HepG2 (cell line): ENCODE results near the gene ADPRS. TPM values are rescaled to one million over a fixed set of nuclear protein-coding genes. Genes with fewer than 3 reads are reported as not detected.

Source experiments
- ATF7 ChIP-seq, 2 experiments: fragments of 450-650 bp in 1 of 2; sonication (generic) in 1 of 2; formaldehyde crosslinking in 1 of 2; IDR thresholded peaks; 2 replicates each; pipeline versions ENCODE4 v1.4.0 to v1.6.1; 2016 to 2020; ENCODE audit warnings: antibody characterized with exemption in 1 of 2, mild to moderate bottlenecking in 1 of 2, missing genetic modification reagents in 1 of 2
- CCDC6 ChIP-seq: sonication (generic); formaldehyde crosslinking; IDR thresholded peaks from 2 replicates; pipeline ENCODE4 v1.8.1; 2022; ENCODE audit warnings: mild to moderate bottlenecking, missing genetic modification reagents, moderate library complexity
- HMG20B ChIP-seq: conservative IDR thresholded peaks from 2 replicates; pipeline ENCODE4 v1.6.1; 2016; ENCODE audit warnings: missing genetic modification reagents, missing compliant biosample characterization
- POLR2G ChIP-seq: fragments of 200-400 bp; formaldehyde crosslinking; IDR thresholded peaks from 2 replicates; pipeline ENCODE4 v1.6.1; 2018; ENCODE audit warnings: mild to moderate bottlenecking, low read depth, low read length, moderate library complexity
- ZNF343 ChIP-seq: sonication (generic); formaldehyde crosslinking; IDR thresholded peaks from 2 replicates; pipeline ENCODE4 v1.4.0; 2020; ENCODE audit warnings: mild to moderate bottlenecking, missing genetic modification reagents
- ZNF441 ChIP-seq: sonication (generic); formaldehyde crosslinking; IDR thresholded peaks from 2 replicates; pipeline ENCODE4 v1.7.0; 2021; ENCODE audit warnings: missing genetic modification reagents, borderline replicate concordance
- ZNF580 ChIP-seq: IDR thresholded peaks from 2 replicates; pipeline ENCODE4 v1.6.1; 2016; ENCODE audit warnings: low read depth, borderline replicate concordance
- ZNF646 ChIP-seq: sonication (generic); formaldehyde crosslinking; IDR thresholded peaks from 2 replicates; pipeline ENCODE4 v1.9.0; 2021; ENCODE audit warnings: mild to moderate bottlenecking, missing genetic modification reagents
- ZNF775 ChIP-seq: sonication (generic); formaldehyde crosslinking; IDR thresholded peaks from 2 replicates; pipeline ENCODE4 v1.4.0; 2020; ENCODE audit warnings: missing genetic modification reagents, mild to moderate bottlenecking, moderate library complexity, borderline replicate concordance
- polyA plus RNA-seq, 8 experiments: library from polyadenylated mRNA; depleted of rRNA in 3 of 8; stranded (reverse) in 7 of 8; unstranded in 1 of 8; fragments of >200 nt; fragmentation: Illumina TruSeq in 4 of 8; extraction: Trizol in 4 of 8; gene quantifications; 2 replicates each; pipeline versions ENCODE4 v1.2.1 to v1.2.3, GENCODE V29; 2011 to 2016; ENCODE audit warnings: low read depth in 4 of 8, missing spikeins in 1 of 8, mixed read lengths in 1 of 8; ENCODE audit not compliant: insufficient read depth in 1 of 8
- total RNA-seq, 5 experiments: library from RNA; depleted of rRNA; stranded (reverse); fragments of >200 nt; fragmentation: Illumina TruSeq; extraction: Trizol; gene quantifications; 2 replicates each; pipeline ENCODE4 v1.2.3, GENCODE V29; 2016; ENCODE audit warnings: low read depth in 1 of 5

ADPRS gene
- total and polyA plus RNA-seq, 2 of the 13 experiments (the other 11 are each of a cell fraction or from before 2014, with no cell fraction given) = 30.6 to 36.4 TPM

- peak; percentile 49 for TF ChIP-seq ZNF646 (CRISPR knock-in tag)
- no peak for TF ChIP-seq HMG20B (CRISPR knock-in tag)
- TF ChIP-seq ATF7 (IDR thresholded peaks at IDR 0.05) = no peak
- TF ChIP-seq ATF7 (CRISPR knock-in tag; IDR thresholded peaks at IDR 0.05) = no peak
- no peak for TF ChIP-seq CCDC6 (CRISPR knock-in tag)
- TF ChIP-seq ZNF441 (CRISPR knock-in tag) = no peak
- no peak for TF ChIP-seq ZNF580
- no peak for TF ChIP-seq ZNF775 (CRISPR knock-in tag)
- no peak for TF ChIP-seq POLR2G
- TF ChIP-seq ZNF343 = no peak
Observed at GRCh38 chr1:36126797-36127500, 38.3 kb downstream of the ADPRS start (continued).
